ENCODE data around the gene PPP6R2. TPM values are rescaled to one million over a fixed set of nuclear protein-coding genes. Genes with fewer than 3 reads are reported as not detected.

PPP6R2 gene
- polyA plus RNA-seq, 3 donors: 9.1 to 74.5 (median 10.3) TPM

GRCh38 chr22:50470491-50470890 lies 127.4 kb downstream of the PPP6R2 start:
- Mint-ChIP-seq H3K27ac (peak overlapping the region in 1 of 7 donors; percentile 15), H3K27me3 (ENCODE audit: low read depth in 3 of 3) (peaks cover 0 to 3% (median 0%) of the 10 kb centered on the region in 3 donors), H3K4me3 (peak overlapping the region; percentile 12 to 42), H3K9me3 (no peaks in the 10 kb centered on the region), H3K36me3 (peaks cover 19 to 38% of the 10 kb centered on the region in 2 donors), H3K4me1 (peaks cover 53% of the 10 kb centered on the region)
- TF ChIP-seq, protein P1, sequence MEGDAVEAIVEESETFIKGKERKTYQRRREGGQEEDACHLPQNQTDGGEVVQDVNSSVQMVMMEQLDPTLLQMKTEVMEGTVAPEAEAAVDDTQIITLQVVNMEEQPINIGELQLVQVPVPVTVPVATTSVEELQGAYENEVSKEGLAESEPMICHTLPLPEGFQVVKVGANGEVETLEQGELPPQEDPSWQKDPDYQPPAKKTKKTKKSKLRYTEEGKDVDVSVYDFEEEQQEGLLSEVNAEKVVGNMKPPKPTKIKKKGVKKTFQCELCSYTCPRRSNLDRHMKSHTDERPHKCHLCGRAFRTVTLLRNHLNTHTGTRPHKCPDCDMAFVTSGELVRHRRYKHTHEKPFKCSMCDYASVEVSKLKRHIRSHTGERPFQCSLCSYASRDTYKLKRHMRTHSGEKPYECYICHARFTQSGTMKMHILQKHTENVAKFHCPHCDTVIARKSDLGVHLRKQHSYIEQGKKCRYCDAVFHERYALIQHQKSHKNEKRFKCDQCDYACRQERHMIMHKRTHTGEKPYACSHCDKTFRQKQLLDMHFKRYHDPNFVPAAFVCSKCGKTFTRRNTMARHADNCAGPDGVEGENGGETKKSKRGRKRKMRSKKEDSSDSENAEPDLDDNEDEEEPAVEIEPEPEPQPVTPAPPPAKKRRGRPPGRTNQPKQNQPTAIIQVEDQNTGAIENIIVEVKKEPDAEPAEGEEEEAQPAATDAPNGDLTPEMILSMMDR (IDR thresholded peaks at IDR 0.05): no peak
- Histone ChIP-seq H3K36me3 (replicated peaks in 1 of 2; ENCODE audit: control insufficient read depth in 1 of 2, insufficient read depth in 2 of 2, low read length in 2 of 2) (peaks cover 22 to 29% of the 10 kb centered on the region in 2 donors), H3K4me2 (replicated peaks; ENCODE audit: extremely low read depth, low read length, poor library complexity, severe bottlenecking) (no peak overlapping the region), H3K9me3 (replicated peaks in 1 of 2; ENCODE audit: control insufficient read depth in 1 of 2, insufficient read depth in 1 of 2, low read length in 2 of 2) (no peaks in the 10 kb centered on the region), H2AFZ (ENCODE audit: insufficient read depth, low read depth, low read length, poor library complexity, severe bottlenecking) (no peak overlapping the region), H3K4me1 (ENCODE audit: control insufficient read depth in 1 of 2, insufficient read depth in 2 of 2, low read length in 2 of 2) (peaks cover 44 to 55% of the 10 kb centered on the region in 2 donors), H3K4me3 (replicated peaks in 1 of 3; ENCODE audit: low read depth in 2 of 3, low read length in 3 of 3) (no peak overlapping the region), H3K27me3 (ENCODE audit: control insufficient read depth in 2 of 2, insufficient read depth in 2 of 2, low read length in 2 of 2) (no peaks in the 10 kb centered on the region), H3K27ac (ENCODE audit: low read depth in 1 of 2, low read length in 2 of 2) (no peak overlapping the region), H3K79me2 (ENCODE audit: insufficient read depth, low read length) (peaks cover 57% of the 10 kb centered on the region), H4K20me1 (ENCODE audit: insufficient read depth, low read length) (peaks cover 74% of the 10 kb centered on the region), H3K9ac (ENCODE audit: insufficient read depth, low read length, poor library complexity, severe bottlenecking) (peak overlapping the region; percentile 11)
- DNase-seq: no peak
- intact Hi-C loops (cut with micrococcal nuclease): loop anchor here in 1 of 2 donors (5.0 kb wide), 1 partner anchor 152 kb away; no protein-coding TSS in a partner anchor
- WGBS (ENCODE audit: insufficient coverage): 71% methylated on average over 6 of the region's 6 CpGs

DNA sequence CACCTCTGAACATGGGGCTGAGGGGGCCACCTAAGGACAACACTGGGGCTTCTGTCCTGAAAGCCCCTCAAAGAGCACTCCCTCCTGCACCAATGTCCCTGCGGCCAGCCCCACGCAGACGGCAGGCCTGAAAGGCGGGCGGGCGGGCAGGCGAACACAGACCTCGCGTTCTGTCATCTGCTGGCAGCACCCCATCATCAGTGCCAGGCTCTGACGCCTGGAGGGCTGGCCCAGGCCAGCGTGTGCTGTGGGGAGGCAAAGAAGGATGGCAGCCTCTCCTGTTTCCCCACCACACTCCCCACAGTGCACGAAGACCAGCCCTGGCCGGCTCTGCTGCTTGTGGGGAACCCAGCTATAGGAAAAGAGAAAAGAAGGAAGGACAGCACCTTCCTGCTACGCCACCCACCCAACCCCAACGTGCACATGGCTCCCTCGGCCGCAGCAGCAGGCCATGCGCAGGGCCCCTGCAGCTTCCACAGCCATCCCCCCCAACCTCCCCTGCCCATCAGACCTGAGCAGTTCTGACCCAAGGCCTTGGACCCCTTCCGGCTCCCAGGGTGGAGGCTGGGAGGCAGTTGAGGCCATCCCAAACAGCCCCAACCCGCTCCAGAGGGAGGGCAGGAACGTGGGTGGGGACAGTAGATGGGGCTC lies 128.2 kb downstream of the PPP6R2 start:
- peaks cover 54% of the 10 kb centered on the region for H3K4me1 Mint-ChIP-seq

More for the DNA sequence above, 128.2 kb downstream of the PPP6R2 start:
- Mint-ChIP-seq H3K36me3 (peaks cover 13 to 31% of the 10 kb centered on the region in 2 donors), H3K4me3 (no peak overlapping the region), H3K27me3 (ENCODE audit: low read depth in 3 of 3) (peaks cover 1 to 10% (median 3%) of the 10 kb centered on the region in 3 donors), H3K27ac (no peak overlapping the region), H3K9me3 (no peaks in the 10 kb centered on the region)
- no peak overlapping the region for H3K4me3 ChIP-seq (replicated peaks in 1 of 3; ENCODE audit: low read depth in 2 of 3, low read length in 3 of 3)
- peaks cover 45 to 57% of the 10 kb centered on the region in 2 donors for H3K4me1 ChIP-seq (ENCODE audit: control insufficient read depth in 1 of 2, insufficient read depth in 2 of 2, low read length in 2 of 2)
- DNase-seq: no peak
- no peak overlapping the region for H3K4me2 ChIP-seq (replicated peaks; ENCODE audit: extremely low read depth, low read length, poor library complexity, severe bottlenecking)
- peaks cover 57% of the 10 kb centered on the region for H3K79me2 ChIP-seq (ENCODE audit: insufficient read depth, low read length)
- H3K27me3 ChIP-seq (ENCODE audit: control insufficient read depth in 2 of 2, insufficient read depth in 2 of 2, low read length in 2 of 2): no peaks in the 10 kb centered on the region
- H3K9me3 ChIP-seq (replicated peaks in 1 of 2; ENCODE audit: control insufficient read depth in 1 of 2, insufficient read depth in 1 of 2, low read length in 2 of 2): no peaks in the 10 kb centered on the region
- WGBS (ENCODE audit: insufficient coverage): 89% methylated on average over 3 of the region's 21 CpGs
- TF ChIP-seq, protein P1 (IDR thresholded peaks at IDR 0.05): no peak
- H2AFZ ChIP-seq (ENCODE audit: insufficient read depth, low read depth, low read length, poor library complexity, severe bottlenecking): no peak overlapping the region
- H4K20me1 ChIP-seq (ENCODE audit: insufficient read depth, low read length): peaks cover 74% of the 10 kb centered on the region
- peak overlapping the region; percentile 11 for H3K9ac ChIP-seq (ENCODE audit: insufficient read depth, low read length, poor library complexity, severe bottlenecking)
- intact Hi-C loops (cut with micrococcal nuclease): loop anchor here in 1 of 2 donors (5.0 kb wide), 1 partner anchor 151 kb away; no protein-coding TSS in a partner anchor
- H3K36me3 ChIP-seq (replicated peaks in 1 of 2; ENCODE audit: control insufficient read depth in 1 of 2, insufficient read depth in 2 of 2, low read length in 2 of 2): peaks cover 14 to 21% of the 10 kb centered on the region in 2 donors
- H3K27ac ChIP-seq (ENCODE audit: low read depth in 1 of 2, low read length in 2 of 2): no peak overlapping the region
